Testis (tissue), 2 donors: ENCODE results near the gene ELP2.

Source experiments
- CTCF ChIP-seq, 3 experiments: fragments of 450-650 bp in 2 of 3; fragments of 200-600 bp in 1 of 3; sonication (generic) in 1 of 3; IDR thresholded peaks; one replicate each; pipeline ENCODE4 v1.5.1; 2016 to 2019; ENCODE audit warnings: antibody characterized with exemption in 3 of 3, mild to moderate bottlenecking in 2 of 3, moderate library complexity in 1 of 3
- POLR2A ChIP-seq: fragments of 450-650 bp; IDR thresholded peaks from one replicate; pipeline ENCODE4 v1.6.1; 2017; ENCODE audit warnings: antibody characterized with exemption, mild to moderate bottlenecking, moderate library complexity

- no peak for TF ChIP-seq CTCF (IDR thresholded peaks at IDR 0.05)
- TF ChIP-seq POLR2A = no peak
These were observed 41.4 kb upstream of the ELP2 start for GRCh38 chr18:36088256-36088655.
